CD4-positive, alpha-beta T cell treated with Interleukin-2 at 100 ng/mL for 4 hours (primary cell): Measurements from ENCODE around the gene CRABP1.
"Not testable (repeated sequence)": the region's sequence is repeated elsewhere in the genome, so short reads cannot be mapped to it uniquely, and the experiment has no call there.

Experiments used
- DNase-seq: peaks from one replicate; pipeline ENCODE4 v3.0.0-alpha.2; 2020; ENCODE audit warnings: low spot score

Gene CRABP1

GRCh38 chr15:78374436-78375393 lies 34.6 kb downstream of the CRABP1 start:
- DNase-seq = no peak

GRCh38 chr15:78380143-78380542 lies 40.0 kb downstream of the CRABP1 start:
- not testable (repeated sequence) for DNase-seq

GRCh38 chr15:78382114-78382880 lies 42.1 kb downstream of the CRABP1 start:
- DNase-seq = no peak

- DNase-seq = no peak
Observed at GRCh38 chr15:78384651-78385050, 44.5 kb downstream of the CRABP1 start.

- no peak for DNase-seq
Observed at GRCh38 chr15:78387246-78388037, 47.3 kb downstream of the CRABP1 start.

- DNase-seq = no peak
Observed at GRCh38 chr15:78388865-78389264, 48.7 kb downstream of the CRABP1 start.

GRCh38 chr15:78389322-78389721 lies 49.2 kb downstream of the CRABP1 start:
- DNase-seq = no peak

- no peak for DNase-seq
Observed at GRCh38 chr15:78389738-78390137, 49.6 kb downstream of the CRABP1 start.

GRCh38 chr15:78390242-78390641 lies 50.1 kb downstream of the CRABP1 start:
- DNase-seq = no peak

GRCh38 chr15:78390826-78391225 lies 50.7 kb downstream of the CRABP1 start:
- DNase-seq = no peak

- DNase-seq = no peak
Observed at GRCh38 chr15:78391781-78392180, 51.6 kb downstream of the CRABP1 start.

- no peak for DNase-seq
Observed at GRCh38 chr15:78392430-78392829, 52.3 kb downstream of the CRABP1 start.

- DNase-seq = no peak
Observed at GRCh38 chr15:78393137-78393536, 53.0 kb downstream of the CRABP1 start.

- DNase-seq = no peak
Observed at GRCh38 chr15:78394026-78394425, 53.9 kb downstream of the CRABP1 start.

GRCh38 chr15:78394981-78395616 lies 54.9 kb downstream of the CRABP1 start:
- DNase-seq = no peak

GRCh38 chr15:78396186-78396814 lies 56.1 kb downstream of the CRABP1 start:
- no peak for DNase-seq

- DNase-seq = no peak
Observed at GRCh38 chr15:78396976-78397375, 56.8 kb downstream of the CRABP1 start.

- DNase-seq = no peak
Observed at GRCh38 chr15:78397382-78397781, 57.2 kb downstream of the CRABP1 start.
